8988T (cell line): ENCODE results near the gene CNGA2.

Experiments used
- DNase-seq: peaks from one replicate; pipeline ENCODE4 v3.0.0; 2011

CNGA2 gene

DNA sequence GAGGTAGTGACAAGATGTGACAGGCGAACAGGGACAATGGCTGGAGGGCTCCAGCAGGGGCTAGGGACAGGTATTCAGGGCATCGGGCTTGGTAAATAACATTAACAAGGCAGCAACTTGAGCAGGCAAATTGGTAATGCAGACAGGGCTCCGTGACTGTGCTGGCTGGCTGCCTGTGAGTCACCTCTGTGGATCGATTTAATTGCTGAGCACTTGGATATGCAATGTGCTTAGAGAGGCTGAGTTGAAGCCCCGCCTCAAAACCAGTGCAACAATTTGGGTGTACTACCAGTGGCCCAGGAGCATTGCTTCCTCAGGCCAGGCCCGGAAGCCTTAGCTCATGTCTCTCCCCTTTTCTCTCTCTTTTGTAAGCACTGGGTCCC is 19.5 kb downstream of the CNGA2 start:
- no peak for DNase-seq

DNA sequence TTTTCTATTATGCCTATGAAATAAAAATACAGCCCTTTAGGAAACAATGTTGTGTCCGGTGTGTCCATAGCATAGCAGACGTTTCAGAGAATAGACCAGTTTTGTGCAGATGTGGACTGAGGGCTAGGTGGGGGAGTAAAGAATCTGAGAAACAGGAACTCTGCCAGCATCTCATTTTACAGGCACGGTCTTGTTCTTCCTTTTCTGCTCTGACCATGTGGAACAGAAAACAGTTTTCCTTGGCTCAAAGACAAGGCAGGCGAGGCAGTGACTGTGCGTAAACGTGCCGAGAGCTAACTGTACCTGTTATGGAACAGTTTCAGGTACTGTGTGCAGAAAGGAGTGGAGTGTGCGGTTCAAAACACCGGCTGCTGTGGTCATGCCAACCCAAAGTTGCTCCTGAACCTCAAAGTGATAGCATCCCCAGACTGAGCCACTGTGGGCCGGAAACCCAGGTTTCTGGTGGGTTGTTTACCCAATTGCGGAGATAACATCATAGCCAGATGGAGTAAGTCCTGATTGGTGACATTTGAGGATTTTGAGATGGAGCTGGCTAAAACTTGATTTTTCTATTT is 20.2 kb downstream of the CNGA2 start:
- DNase-seq: no peak

GRCh38 chrX:151759041-151759708 is 24.6 kb downstream of the CNGA2 start:
- DNase-seq: no peak

DNA sequence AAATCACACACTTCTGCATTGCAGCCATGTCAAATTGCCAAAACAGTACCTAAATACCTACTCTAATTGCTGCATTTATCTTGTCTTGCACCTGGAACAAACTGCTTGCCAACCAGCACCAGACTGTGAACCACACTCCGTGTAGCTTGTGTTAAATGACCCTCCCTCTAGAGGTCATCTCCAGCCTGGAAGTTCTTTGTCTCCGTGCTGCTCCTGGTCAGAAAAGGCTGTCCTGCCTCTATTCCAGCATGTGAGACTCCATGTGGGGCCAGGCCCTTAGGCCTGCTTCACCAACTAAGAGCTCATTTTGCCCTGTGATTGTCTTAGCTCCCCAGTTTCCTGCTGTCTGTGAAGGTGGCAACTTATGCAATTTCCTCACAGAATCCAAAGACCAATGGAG is 28.3 kb downstream of the CNGA2 start:
- DNase-seq: no peak

DNA sequence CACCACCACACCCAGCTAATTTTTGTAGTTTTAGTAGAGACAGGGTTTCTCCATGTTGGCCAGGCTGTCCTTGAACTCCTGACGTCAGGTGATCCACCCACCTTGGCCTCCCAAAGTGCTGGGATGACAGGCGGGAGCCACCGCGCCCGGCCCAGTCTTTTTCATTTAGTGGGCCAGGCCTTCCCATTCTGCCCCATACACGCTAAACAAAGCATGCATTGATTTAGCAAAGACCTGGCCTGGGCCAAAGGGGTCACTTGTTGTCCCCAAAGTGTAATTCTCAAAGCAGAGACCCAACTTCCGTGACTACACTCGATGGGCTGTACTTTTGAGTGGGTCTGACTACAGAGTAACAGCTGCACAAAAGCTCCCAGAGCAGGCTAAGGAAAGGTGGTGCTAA is 29.2 kb downstream of the CNGA2 start:
- no peak for DNase-seq

- no peak for DNase-seq
Observed at GRCh38 chrX:151765026-151765425, 30.5 kb downstream of the CNGA2 start.

DNA sequence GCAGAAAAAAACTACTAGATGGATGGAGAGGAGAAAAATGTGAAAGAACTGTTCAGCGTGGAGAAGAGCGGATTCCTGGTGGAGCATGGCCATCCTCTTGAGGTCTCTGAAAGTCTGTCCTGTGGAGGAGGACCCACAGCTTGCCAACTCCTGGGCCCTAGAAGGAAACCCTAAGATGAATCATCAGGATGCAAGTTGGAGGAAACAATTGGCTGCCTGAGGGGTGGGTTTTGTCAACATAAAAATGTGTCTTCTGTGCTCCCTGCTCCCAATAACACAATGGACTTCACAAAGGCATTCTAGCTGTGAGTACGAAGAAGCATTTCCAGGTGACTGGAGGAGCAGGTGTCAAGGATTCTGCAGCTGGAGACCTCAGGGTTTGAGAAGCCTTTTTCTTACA is 37.2 kb downstream of the CNGA2 start:
- no peak for DNase-seq

DNA sequence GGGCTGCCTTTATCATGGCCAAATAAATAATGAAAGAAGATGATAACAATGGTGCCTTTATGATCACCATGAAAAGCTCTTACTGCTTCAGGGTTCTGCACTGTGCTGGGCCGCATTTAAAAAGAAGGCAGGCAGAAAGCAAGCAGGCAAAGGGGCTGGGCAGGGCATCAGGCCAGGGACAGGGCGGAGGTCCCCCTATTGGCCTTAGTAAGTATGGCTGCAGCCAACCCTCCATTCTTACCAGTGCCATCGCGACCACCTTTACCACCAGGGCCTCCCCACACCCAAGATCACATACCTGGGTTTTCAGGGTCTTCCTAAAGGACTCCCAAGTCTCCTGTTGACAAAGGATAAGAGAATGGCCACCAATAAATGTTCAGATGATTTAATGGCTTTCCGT is 38.9 kb downstream of the CNGA2 start:
- no peak for DNase-seq

DNA sequence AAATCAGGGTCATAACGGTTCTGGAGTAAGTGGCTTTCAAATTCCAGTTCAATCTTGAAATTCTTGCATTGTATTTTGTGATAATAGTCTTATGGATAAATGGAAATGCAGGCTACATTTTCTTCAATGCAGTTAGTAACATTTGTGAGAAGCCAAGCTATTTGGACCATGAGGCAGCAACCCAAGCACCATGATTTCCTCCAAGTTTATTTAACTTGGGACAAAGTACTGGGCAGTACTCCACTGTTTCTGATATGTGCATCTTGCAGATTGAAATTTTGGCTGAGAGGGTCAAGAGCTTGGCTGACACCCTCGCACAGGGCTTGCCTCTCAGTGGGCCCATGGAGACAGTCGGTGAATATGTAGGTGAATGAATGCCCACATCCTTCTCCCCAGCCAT is 39.9 kb downstream of the CNGA2 start:
- DNase-seq: no peak

GRCh38 chrX:151776181-151776731 is 41.7 kb downstream of the CNGA2 start:
- no peak for DNase-seq

- no peak for DNase-seq
Observed at GRCh38 chrX:151776936-151777335, 42.4 kb downstream of the CNGA2 start.

- DNase-seq: no peak
Observed at GRCh38 chrX:151779258-151779657, 44.7 kb downstream of the CNGA2 start.

GRCh38 chrX:151780621-151781020 is 46.1 kb downstream of the CNGA2 start:
- DNase-seq: no peak

DNA sequence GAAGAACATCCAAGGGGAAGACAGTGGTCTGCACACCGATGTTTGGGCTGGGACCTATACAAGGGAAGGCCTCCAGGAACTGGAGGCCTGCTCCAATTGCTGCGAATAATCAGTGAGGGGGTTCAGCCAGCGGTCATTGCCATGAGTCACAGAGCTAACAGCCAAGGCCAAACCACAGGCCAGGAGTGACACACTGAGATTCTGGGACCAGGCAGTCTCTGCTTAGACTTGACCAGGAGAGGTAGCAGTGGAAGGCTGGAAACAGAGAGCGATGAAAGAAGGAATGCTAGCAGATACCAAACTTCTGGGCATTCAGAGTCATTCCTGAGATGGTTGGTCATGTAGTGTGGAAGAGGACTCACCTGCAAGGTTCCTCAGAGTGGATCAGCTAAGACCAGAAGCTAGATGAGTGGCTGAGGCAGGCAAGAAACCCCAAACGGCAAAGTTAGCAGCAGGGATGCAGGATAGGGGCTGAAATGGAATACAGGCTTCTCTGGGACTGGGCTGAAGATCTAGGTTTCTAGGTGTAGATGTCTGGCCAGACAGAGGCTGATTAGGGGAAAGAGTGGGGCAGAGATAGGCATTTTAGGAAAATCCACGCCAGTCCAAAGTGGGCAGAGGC is 54.7 kb downstream of the CNGA2 start:
- no peak for DNase-seq

GRCh38 chrX:151790481-151791160 is 56.1 kb downstream of the CNGA2 start:
- no peak for DNase-seq

DNA sequence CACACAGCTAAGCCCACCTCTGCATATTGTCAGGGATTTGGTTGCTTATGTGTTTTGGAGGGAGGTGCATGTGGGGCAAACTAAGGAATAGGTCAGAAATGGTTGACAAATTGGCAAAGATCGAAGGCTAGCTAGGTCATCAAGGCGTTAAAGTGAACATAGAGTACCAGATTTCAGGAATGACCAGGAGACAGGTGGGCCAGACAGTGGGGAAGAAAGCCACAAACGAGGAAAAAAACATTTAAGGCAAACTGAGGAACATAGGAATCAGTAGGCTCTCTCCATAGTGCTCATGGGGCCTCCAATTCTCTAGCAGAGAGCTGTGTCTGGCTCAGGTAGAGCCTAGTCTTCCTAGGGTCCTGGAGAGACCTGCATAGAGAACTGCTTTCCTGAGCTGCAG is 57.4 kb downstream of the CNGA2 start:
- DNase-seq: no peak

DNA sequence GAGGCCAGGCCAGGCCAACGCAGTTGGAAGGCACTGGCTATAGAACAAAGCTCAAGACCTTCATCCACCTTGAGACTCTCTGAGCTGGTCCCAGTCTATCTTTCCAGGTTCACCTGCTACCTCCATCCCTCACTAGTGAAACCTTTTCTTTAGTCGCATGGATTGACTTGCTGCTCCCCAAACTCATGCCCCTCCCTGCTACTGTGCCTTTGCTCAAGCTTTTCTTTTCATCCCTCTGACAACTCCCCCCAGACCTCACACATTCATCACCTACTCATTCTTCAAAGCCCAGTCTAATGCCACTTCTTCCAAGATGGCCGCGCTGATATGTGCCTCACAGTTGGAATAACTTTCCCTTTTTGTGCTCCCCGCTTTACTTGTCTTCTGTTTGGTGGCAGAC is 58.0 kb downstream of the CNGA2 start:
- DNase-seq: no peak

- DNase-seq: no peak
Observed at GRCh38 chrX:151793886-151794285, 59.3 kb downstream of the CNGA2 start.
